HG03565 (cell line): ENCODE measurements around the gene TTC24.
"Not testable (repeated sequence)": the region's sequence is repeated elsewhere in the genome, so short reads cannot be mapped to it uniquely, and the experiment has no call there.

Experiments used
- ATAC-seq: cut with Tn5 transposase; IDR thresholded peaks from one replicate; pipeline ENCODE4 v1.9.1; 2021; ENCODE audit warnings: mild to moderate bottlenecking, moderate library complexity; ENCODE audit not compliant: unreplicated experiment

TTC24 gene

GRCh38 chr1:156579472-156579871 is at the start of gene TTC24:
TSS of gene TTC24 (plus strand) at chr1:156579723. CDS start at chr1:156581365, 1,642 bp downstream.
- ATAC-seq, result no peak

- ATAC-seq, result no peak
Measured at GRCh38 chr1:156530006-156530405, 49.5 kb upstream of the TTC24 start.

GRCh38 chr1:156532374-156532773 is 47.1 kb upstream of the TTC24 start:
- ATAC-seq, result no peak

DNA sequence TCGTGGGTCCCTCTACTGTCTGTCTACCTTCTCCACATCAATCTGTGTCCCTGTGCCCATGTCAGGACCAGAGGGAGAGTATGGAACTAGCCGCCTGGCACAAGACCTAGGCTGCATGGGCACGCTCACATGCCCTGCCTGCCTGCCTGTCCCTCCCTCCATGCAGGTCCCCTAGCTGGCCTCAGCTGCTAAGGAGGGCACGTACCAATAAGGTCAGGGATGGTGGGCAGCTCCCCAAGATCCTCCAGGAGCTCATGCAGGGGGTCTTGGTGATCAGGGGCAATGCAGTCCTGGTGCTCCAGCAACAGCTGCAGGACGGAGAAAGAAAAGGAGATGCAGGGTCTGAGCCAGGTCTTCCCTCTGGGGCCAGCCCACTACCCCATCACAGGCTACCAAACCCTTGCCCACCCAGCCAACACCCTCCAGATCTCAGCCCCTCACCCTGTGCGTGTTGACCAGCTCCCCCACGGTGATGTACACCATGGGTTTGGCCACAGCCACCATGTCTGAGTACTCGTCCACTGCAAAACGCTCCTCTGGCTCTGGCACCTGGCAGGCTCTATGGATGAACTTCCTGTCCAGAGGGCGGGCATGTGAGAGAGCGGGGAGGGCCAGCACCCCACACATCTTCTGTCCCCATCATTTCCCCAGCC is 45.8 kb upstream of the TTC24 start:
- ATAC-seq, result no peak

GRCh38 chr1:156534424-156535060 is 45.0 kb upstream of the TTC24 start:
- no peak for ATAC-seq

GRCh38 chr1:156537027-156537426 is 42.5 kb upstream of the TTC24 start:
- no peak for ATAC-seq

GRCh38 chr1:156538711-156539440 is 40.6 kb upstream of the TTC24 start:
- no peak for ATAC-seq

DNA sequence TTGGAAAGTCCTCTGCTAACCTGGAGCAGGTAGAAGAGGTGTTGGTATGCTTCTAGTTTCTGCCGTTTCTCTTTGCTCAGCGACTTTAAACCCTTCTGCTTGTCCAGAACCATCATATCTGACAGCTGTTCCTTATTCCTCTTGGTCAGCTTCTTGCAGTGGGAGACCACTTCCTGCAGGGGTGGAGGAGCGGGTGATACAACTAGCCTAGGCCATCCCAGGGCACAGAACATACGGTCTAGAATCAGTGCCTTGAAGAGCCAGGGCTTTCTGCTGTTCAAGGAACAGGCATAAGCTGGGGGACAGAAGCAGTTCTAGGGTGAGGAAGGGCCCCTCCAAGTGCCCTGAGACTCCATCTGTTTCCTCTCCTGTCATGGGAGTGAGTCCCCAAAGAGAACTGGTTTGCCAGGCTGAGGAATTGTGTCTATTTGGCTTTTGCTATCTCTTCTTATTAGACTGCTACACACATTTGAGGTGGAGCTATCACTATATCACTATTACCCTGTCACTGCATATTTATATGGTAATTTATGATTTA is 39.6 kb upstream of the TTC24 start:
- ATAC-seq, result no peak

DNA sequence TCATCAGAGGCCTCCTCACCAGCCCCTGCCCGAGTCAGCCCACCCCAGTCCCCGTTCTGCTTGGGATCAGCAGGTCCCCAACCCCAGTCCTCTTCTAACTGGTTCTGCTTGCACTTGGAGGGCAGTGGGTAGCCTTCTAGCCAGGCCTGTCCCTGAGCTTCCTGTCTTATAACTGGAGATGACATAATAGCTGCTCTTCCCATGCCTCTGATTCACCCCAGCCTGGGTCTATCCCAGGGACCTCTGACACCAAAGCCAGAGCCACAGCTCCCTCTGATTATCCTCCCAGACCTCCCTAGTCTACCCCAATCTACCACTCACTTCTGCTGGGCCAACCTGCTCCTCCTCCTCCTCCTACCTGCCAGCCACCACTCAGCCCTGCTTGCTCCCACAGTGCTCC is 38.6 kb upstream of the TTC24 start:
- ATAC-seq, result no peak

- no peak for ATAC-seq
Measured at GRCh38 chr1:156543066-156543465, 36.5 kb upstream of the TTC24 start.

DNA sequence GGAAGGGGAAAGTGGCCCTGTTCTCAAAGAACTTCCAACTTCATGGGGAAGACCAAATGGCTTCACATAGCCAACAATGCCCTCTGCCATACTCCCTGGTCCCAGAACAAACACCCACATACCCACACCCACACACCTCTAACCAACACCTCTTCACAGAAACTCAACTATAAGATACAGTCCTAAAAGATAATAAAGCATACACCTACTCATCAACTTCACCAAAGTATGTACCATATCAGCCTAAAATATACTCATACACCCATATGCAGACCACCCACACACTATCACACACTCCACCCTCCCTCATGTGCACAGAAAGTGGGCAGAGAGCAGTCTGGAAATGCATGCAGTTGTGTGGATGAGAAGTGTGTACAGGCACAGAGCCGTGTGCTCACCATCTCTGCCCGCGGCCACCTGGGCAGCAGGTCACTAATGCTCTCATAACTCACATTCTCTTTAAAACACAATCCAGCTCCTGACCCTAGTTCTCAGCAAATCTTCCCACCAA is 34.9 kb upstream of the TTC24 start:
- no peak for ATAC-seq

- ATAC-seq, result no peak
Measured at GRCh38 chr1:156546267-156546666, 33.3 kb upstream of the TTC24 start.

DNA sequence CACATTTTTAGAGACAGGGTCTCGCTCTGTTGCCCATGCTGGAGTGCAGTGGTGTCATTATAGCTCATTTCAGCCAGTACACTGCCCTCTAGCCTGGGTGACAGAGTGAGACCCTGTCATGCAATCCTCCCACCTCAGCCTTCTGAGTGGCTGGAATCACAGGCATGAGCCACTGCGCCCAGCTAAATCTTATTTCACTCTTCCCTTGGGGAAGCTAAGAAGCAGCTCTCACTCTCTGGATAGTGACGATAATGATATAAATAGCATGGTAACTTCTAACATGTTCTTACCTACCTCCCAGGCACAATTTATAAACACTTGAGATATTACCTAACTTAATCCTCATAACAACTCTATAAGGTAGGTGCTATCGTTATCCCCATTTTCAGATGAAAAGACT is 32.1 kb upstream of the TTC24 start:
- ATAC-seq, result no peak

GRCh38 chr1:156547982-156548381 is 31.5 kb upstream of the TTC24 start:
- ATAC-seq, result no peak

DNA sequence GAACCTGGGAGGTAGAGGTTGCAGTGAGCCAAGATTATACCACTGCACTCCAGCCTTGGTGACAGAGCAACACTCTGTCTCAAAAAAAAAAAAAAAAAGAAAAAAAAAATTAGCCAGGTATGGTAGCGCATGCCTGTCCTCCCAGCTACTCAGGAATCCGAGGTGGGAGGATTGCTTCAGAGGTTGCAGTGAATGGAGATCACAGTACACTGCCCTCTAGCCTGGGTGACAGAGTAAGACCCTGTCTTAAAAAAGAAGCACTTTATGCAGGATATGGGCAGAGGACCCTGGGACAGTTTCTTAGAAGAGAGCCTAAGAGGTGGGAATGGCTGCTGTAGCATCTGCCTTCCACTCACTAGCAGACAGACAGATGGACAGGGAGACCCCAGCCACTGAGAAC is 30.1 kb upstream of the TTC24 start:
- no peak for ATAC-seq

DNA sequence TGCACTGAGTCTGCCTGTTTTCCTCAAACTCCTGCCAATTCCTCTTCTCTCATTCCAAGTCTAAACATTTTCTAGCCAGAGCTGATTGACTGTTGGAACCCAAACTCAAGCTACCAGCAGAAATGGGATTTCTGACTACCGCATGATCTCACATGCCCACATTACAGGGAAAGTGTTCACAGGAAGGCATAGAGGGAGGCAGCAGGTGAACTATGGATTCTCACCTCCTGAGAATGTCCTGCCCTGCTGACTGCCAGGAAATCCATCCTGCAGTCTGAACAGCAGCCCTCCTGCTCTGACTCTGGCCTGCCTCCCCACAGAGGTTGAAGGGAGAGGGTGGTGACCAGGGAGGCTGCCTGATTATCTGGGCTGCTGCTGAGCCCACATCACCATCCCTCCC is 29.7 kb upstream of the TTC24 start:
- no peak for ATAC-seq

DNA sequence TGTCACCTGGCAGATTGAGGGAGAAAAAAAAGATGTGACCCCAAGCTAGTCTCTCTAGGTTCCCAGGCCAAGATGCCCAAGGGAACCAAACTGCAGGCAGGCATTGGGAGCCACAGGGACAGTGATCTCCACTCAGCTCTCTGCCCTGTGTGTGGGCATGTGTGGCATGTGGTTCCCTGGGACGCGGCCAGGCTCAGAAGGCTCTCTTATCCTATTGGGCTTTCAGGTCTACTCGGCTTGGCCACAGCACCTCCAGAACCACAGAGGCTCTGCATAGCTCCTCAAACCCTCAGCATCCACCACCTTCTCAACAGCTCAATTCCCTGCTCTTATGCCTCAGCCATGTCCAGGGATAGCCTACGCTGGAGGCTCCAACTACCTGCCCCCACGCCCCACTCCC is 29.2 kb upstream of the TTC24 start:
- no peak for ATAC-seq

GRCh38 chr1:156551066-156551643 is 28.4 kb upstream of the TTC24 start:
- no peak for ATAC-seq

GRCh38 chr1:156551869-156552268 is 27.7 kb upstream of the TTC24 start:
- no peak for ATAC-seq

GRCh38 chr1:156552518-156552917 is 27.0 kb upstream of the TTC24 start:
- no peak for ATAC-seq

GRCh38 chr1:156552937-156553336 is 26.6 kb upstream of the TTC24 start:
- ATAC-seq, result not testable (repeated sequence)
